IPS-20b (cell line): ENCODE results near the gene POLR1B.

Source experiments
- H3K27ac ChIP-seq: one replicate; pipeline ENCODE4 v1.5.1; 2013; ENCODE audit warnings: low read length
- H3K27me3 ChIP-seq: 2 replicates; pipeline ENCODE4 v1.6.1; 2013; ENCODE audit warnings: mild to moderate bottlenecking, low read length, inconsistent platforms; ENCODE audit not compliant: insufficient read depth
- H3K36me3 ChIP-seq: 2 replicates; pipeline ENCODE4 v1.6.1; 2013; ENCODE audit warnings: low read depth, mild to moderate bottlenecking, inconsistent platforms, low read length, moderate library complexity; ENCODE audit not compliant: insufficient read depth
- H3K4me1 ChIP-seq: 2 replicates; pipeline ENCODE4 v1.6.1; 2013; ENCODE audit warnings: mild to moderate bottlenecking, control low read depth, inconsistent platforms, low read length, moderate library complexity; ENCODE audit not compliant: insufficient read depth
- H3K4me3 ChIP-seq: 2 replicates; pipeline ENCODE4 v1.5.1; 2013; ENCODE audit warnings: mild to moderate bottlenecking, low read length, inconsistent platforms
- H3K9ac ChIP-seq: 2 replicates; pipeline ENCODE4 v1.6.1; 2013; ENCODE audit warnings: low read depth, mild to moderate bottlenecking, inconsistent platforms, low read length, moderate library complexity
- H3K9me3 ChIP-seq: 2 replicates; pipeline ENCODE4 v1.6.1; 2013; ENCODE audit warnings: mild to moderate bottlenecking, low read depth, low read length, inconsistent platforms; ENCODE audit not compliant: insufficient read depth

Gene POLR1B

DNA sequence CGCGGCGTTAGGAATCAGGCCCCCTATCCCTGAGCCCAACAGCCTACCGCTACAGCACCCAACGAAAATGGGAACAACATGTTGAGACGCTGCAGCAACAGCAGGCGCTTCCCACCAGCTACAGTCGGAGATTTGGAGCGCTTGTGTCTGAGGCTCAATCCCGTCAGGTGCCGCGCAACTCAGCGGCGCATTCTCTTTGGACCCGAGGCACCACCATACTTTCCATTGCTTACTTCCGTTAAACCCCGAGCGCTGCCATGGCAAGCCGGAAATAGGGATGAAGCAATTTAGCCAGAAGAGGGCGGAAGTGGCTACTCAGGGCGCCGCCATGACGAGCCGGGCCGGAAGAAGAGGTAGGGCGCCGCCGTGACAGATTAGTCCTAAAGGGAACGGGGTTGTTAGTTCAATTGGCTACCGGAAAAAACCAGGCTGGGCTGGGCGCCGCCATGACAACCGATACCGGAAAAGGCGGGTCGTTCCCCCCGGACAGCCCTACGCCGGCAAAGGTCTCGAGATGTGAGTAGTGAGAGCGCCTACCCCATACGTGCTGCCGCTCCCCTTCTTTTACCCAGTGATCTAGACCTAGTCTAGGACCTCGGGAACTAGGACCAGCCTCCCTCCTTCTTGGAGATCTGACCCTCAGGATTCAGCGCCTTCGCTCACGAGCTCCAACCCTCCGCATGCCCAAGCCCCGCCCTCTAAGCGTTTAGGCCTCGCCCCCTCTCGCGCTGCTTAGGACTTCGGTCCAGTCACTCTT lies 42.0 kb downstream of the POLR1B start, which contains the start of gene CHCHD5:
Gene CHCHD5 (plus strand): TSS at position 476 of the 757 bp plus-strand sequence. CDS start 39 bp downstream, at position 515.
- Histone ChIP-seq H3K9me3 (no peaks in the 10 kb centered on the region), H3K4me3 (peak within 1 kb of the TSS; percentile 93), H3K27me3 (no peaks in the 10 kb centered on the region), H3K9ac (peak within 1 kb of the TSS; percentile 90), H3K4me1 (peaks cover 5% of the 10 kb centered on the region; the same call in 1 of the 2 replicates), H3K36me3 (peaks cover 15% of the 10 kb centered on the region; the same call in 1 of the 2 replicates), H3K27ac (peak within 1 kb of the TSS; percentile 72)

DNA sequence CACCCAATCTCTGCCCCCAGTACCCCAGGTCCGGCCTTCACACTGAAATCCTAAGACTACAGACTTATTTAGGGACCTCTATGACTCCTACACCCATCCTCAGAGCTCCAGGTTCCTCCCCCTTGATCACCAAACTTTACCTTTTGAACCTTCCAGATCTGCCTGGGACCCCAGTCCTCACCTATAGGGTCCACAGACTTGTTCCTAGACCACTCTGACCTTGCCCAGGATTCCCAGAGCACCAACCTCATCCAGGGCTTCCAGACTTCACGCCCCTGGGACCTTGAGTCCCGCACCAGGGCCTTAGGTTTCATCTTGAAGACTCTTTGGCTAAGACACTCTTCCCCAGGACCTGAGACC lies 42.6 kb downstream of the POLR1B start:
- no peaks in the 10 kb centered on the region for H3K9me3 ChIP-seq
- peak overlapping the region; percentile 93 for H3K4me3 ChIP-seq
- H3K27ac ChIP-seq = peak overlapping the region; percentile 72
- H3K9ac ChIP-seq = peak overlapping the region; percentile 90
- H3K27me3 ChIP-seq = no peaks in the 10 kb centered on the region
- peaks cover 15% of the 10 kb centered on the region; the same call in 1 of the 2 replicates for H3K36me3 ChIP-seq
- peaks cover 5% of the 10 kb centered on the region; the same call in 1 of the 2 replicates for H3K4me1 ChIP-seq

DNA sequence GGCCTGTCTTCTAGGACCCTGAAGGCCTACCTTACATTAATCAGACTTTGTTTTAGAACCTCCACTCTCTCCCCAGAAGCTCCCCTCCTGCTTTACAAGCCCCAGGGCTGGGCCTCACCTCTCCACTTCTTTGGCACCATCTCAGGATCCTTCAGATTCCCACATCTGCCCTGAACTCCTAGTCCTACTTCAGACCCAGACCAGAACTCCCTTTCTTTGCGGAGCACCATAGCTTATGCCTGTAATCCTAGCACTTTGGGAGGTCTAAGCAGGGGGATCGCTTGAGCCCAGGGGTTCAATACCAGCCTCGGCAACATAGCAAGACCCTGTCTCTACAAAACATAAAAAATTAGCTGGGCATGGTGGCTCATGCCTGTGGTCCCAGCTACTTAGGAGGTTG lies 43.1 kb downstream of the POLR1B start:
- H3K4me3 ChIP-seq = peak overlapping the region; percentile 93
- H3K27ac ChIP-seq = peak overlapping the region; percentile 72
- peak overlapping the region; percentile 90 for H3K9ac ChIP-seq

DNA sequence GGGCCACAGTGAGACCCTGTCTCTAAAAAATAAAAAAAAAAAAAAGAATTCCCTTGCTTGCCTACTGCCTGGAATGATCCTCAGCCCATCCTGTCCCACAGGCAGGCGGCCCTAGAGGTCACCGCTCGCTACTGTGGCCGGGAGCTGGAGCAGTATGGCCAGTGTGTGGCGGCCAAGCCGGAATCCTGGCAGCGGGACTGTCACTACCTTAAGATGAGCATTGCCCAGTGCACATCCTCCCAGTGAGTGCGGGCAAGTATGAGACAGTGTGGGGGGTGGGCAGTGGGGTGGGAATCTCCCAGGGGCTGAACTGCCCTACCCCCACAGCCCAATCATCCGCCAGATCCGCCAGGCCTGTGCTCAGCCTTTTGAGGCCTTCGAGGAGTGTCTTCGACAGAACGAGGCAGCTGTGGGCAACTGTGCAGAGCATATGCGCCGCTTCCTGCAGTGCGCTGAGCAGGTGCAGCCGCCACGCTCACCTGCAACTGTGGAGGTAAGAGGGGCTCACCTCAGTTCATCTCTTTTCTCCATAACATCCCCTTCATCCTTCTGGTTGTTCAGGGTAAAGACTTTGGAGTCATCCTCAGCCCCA lies 43.7 kb downstream of the POLR1B start:
- H3K36me3 ChIP-seq = peaks cover 15% of the 10 kb centered on the region; the same call in 1 of the 2 replicates
- no peak overlapping the region for H3K27ac ChIP-seq
- no peak overlapping the region for H3K9ac ChIP-seq
- no peak overlapping the region for H3K4me3 ChIP-seq
- H3K27me3 ChIP-seq = no peaks in the 10 kb centered on the region
- H3K9me3 ChIP-seq = no peaks in the 10 kb centered on the region
- peaks cover 5% of the 10 kb centered on the region; the same call in 1 of the 2 replicates for H3K4me1 ChIP-seq

More for the DNA sequence above, 43.1 kb downstream of the POLR1B start:
- no peaks in the 10 kb centered on the region for H3K9me3 ChIP-seq
- peaks cover 5% of the 10 kb centered on the region; the same call in 1 of the 2 replicates for H3K4me1 ChIP-seq
- peaks cover 15% of the 10 kb centered on the region; the same call in 1 of the 2 replicates for H3K36me3 ChIP-seq
- no peaks in the 10 kb centered on the region for H3K27me3 ChIP-seq

DNA sequence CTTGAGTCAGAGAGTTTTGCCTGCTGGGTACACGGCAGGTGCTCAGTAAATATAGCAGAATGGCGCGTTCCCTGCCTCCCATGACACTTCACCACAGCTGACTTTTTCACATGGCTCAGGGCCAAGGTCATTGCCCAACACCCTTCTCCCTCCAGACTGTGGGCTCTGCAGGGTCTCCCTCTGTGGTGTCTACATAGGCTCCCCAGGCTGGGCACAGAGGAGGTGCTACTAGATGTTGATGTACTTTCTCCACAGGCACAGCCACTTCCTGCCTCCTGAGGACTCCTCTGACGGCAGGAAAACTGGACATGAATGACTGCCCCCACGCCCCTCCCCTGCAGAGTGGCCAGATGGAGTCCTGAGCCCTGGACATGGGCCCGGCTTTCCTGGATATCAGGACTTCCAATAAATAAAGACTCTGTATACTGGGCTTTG lies 46.4 kb downstream of the POLR1B start:
- Histone ChIP-seq H3K36me3 (peaks cover 15% of the 10 kb centered on the region; the same call in 1 of the 2 replicates), H3K4me3 (no peak overlapping the region), H3K9me3 (no peaks in the 10 kb centered on the region), H3K27me3 (no peaks in the 10 kb centered on the region), H3K4me1 (peaks cover 5% of the 10 kb centered on the region; the same call in 1 of the 2 replicates), H3K9ac (no peak overlapping the region), H3K27ac (no peak overlapping the region)

DNA sequence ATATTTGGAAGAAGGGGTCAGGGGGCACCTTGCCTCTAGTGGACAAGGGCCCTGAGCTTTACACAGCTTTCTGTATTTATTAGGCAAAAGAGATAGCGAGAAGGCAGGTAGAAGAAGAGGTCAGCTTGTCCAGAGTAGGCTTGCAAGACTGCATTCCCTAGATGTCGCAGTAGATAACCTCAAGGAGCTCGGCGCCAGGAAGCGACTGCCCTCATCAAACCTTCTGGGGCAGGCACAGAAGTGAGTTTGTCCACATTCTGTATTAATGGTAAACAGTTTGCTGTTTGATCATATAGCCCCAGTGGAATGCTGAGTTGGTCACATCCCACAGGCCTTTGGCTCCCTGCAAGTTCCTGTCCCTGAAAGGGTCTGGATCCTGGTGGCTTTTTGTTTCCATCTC lies 49.1 kb downstream of the POLR1B start:
- Histone ChIP-seq H3K36me3 (peaks cover 15% of the 10 kb centered on the region; the same call in 1 of the 2 replicates), H3K4me3 (no peak overlapping the region), H3K9ac (no peak overlapping the region), H3K27ac (no peak overlapping the region), H3K9me3 (no peaks in the 10 kb centered on the region), H3K27me3 (no peaks in the 10 kb centered on the region), H3K4me1 (no peaks in the 10 kb centered on the region)

DNA sequence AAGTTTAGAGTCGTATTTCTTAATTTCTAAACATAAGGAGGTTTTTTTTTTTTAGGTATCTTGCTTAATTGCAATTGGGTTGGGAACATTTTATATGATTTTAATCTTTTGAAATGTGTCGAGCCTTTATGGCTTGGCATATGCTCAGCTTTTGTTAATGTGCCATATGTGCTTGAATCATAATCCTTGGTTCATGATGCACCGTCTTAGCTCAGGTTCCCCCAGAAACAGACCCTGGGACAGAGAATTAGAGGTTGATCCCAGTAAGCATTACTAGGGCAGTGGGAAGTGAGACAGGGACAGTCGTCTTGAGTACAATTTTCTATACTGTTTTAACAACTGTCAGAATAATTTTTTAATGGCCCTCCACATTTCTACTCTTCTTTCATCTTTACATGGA lies 51.5 kb downstream of the POLR1B start:
- H3K27ac ChIP-seq = no peak overlapping the region
- H3K4me3 ChIP-seq = no peak overlapping the region
- H3K27me3 ChIP-seq = no peaks in the 10 kb centered on the region
- peaks cover under 1% of the 10 kb centered on the region; the same call in 1 of the 2 replicates for H3K36me3 ChIP-seq
- H3K9me3 ChIP-seq = no peaks in the 10 kb centered on the region
- H3K4me1 ChIP-seq = no peaks in the 10 kb centered on the region
- H3K9ac ChIP-seq = no peak overlapping the region

DNA sequence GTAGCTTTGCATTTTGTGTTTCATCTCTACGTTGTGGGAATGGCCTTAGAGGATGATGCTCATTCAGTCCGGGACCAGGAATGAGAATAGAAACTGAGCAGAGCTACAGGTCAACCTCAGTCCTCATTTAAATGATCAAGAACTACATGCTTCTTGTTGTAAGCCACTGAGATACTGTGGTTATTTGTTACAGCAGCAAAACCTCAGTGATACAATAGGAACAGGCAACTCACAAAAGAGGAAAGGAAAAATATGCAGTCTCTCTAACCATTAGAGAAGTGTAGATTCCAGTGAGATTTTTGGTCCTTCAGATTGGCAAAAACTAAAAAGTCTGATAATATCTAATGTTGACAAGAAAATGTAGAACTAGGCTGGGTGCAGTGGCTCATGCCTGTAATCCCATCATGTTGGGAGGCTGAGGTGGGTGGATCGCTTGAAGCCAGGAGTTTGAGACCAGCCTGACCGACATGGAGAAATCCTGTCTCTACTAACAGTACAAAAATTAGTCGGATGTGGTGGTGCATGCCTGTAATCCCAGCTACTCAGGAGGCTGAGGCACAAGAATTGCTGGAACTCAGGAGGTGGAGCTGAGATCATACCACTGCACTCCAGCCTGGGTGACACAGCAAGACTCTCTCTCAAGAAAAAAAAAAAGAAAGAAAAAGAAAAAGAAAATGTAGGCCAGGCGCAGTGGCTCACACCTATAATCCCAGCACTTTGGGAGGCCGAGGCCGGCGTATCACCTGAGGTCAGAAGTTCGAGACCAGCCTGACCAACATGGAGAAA lies 55.5 kb downstream of the POLR1B start:
- no peak overlapping the region for H3K9ac ChIP-seq
- H3K4me1 ChIP-seq = no peaks in the 10 kb centered on the region
- H3K4me3 ChIP-seq = no peak overlapping the region
- no peaks in the 10 kb centered on the region for H3K36me3 ChIP-seq
- H3K27me3 ChIP-seq = no peaks in the 10 kb centered on the region
- no peaks in the 10 kb centered on the region for H3K9me3 ChIP-seq
- no peak overlapping the region for H3K27ac ChIP-seq

DNA sequence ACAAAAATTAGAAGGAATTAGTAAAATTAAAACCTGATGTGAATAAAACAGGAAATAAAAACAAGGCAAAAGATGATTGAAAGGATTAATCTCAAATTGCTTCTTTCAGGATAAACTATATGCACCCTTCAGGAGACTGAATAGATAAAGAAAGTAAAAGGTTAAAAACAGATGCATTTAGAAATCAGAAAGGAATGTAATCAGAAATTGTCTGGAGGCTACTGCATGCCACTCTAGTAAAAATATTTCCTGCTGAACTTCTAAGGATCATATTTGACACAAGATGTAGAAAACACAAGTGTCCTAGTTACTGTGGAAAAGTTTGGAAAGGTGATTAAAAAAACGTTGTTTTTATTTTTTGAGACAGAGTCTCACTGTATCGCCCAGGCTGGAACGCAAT lies 58.4 kb downstream of the POLR1B start:
- H3K9ac ChIP-seq = no peak overlapping the region
- H3K27me3 ChIP-seq = no peaks in the 10 kb centered on the region
- H3K4me3 ChIP-seq = no peak overlapping the region
- no peaks in the 10 kb centered on the region for H3K4me1 ChIP-seq
- H3K27ac ChIP-seq = no peak overlapping the region
- no peaks in the 10 kb centered on the region for H3K9me3 ChIP-seq
- H3K36me3 ChIP-seq = no peaks in the 10 kb centered on the region

DNA sequence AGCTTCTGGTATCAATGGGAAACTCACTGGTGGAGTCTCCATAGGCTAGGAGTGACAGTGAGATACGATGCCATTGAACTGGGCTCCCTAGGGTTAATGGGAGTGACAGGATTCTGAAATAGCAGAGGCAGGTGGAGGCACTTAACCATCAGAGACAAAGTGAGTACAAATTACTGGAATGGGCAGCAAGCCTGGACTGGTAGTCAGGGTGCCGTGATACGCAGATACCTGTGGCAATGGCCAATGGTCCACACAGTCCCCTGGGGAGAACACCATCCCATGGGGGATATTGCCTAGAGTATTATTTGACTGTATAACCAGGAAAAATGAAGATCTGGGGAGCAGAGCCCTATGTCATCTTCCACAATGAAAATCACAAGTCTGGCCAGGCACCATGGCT lies 59.5 kb downstream of the POLR1B start:
- H3K27me3 ChIP-seq = no peaks in the 10 kb centered on the region
- no peak overlapping the region for H3K9ac ChIP-seq
- H3K27ac ChIP-seq = no peak overlapping the region
- no peak overlapping the region for H3K4me3 ChIP-seq
- no peaks in the 10 kb centered on the region for H3K9me3 ChIP-seq
- no peaks in the 10 kb centered on the region for H3K4me1 ChIP-seq
- H3K36me3 ChIP-seq = no peaks in the 10 kb centered on the region

DNA sequence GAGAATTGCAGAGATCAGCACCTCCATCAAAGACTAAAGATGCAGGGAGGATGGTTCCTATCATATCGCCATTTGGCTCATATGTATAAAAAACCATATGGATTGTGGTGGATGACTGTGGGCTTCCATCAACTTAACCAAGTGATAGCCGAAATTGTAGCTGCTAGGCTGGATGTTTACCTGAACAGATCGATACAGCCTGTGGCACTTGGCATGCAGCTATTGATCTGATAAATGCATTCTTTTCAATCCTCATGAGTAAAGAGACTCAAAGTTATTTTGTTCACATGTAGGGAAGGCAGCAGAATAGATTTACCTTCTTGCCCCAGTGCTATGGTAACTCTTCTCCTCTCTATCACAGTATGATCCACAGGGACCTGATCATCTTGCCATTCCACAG lies 60.7 kb downstream of the POLR1B start:
- Histone ChIP-seq H3K4me1 (no peaks in the 10 kb centered on the region), H3K9ac (no peak overlapping the region), H3K4me3 (no peak overlapping the region), H3K9me3 (no peaks in the 10 kb centered on the region), H3K36me3 (no peaks in the 10 kb centered on the region), H3K27me3 (no peaks in the 10 kb centered on the region), H3K27ac (no peak overlapping the region)
